NCI-H460 (cell line): ENCODE results near the gene NECTIN1. TPM values are rescaled to one million over a fixed set of nuclear protein-coding genes. Genes with fewer than 3 reads are reported as not detected.

ENCODE experiments used
- DNase-seq: peaks from one replicate; pipeline ENCODE4 v3.0.0-alpha.2; 2016; ENCODE audit warnings: low read depth; ENCODE audit errors: extremely low read depth
- total RNA-seq: library from RNA; depleted of rRNA; stranded (reverse); fragments of >200 nt; shearing (Covaris generic); gene quantifications from 2 replicates; pipeline ENCODE4 v1.2.3, GENCODE V29; 2014

The NECTIN1 gene
- total RNA-seq, 1 experiment from 2014 or later, result 2.8 TPM

DNA sequence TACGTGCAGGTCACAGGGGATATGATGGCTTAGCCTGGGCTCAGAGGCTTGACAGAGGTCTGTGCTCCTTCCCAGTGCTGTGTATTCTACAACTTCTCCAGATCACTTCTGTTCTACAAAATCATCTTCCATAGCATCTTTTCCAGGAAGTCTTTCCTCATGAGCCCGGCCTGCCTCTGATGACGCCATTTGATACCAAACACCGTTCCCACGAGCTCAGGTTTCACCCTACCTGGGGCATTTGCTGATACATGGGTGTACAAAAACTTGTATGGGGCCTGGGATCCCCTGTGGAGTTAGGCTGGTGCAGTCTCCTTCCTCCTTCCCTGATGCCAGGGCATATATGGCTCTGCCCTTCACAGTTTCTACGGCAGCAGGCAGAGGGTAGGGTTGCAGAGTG, 78.7 kb downstream of the NECTIN1 start:
- no peak for DNase-seq

DNA sequence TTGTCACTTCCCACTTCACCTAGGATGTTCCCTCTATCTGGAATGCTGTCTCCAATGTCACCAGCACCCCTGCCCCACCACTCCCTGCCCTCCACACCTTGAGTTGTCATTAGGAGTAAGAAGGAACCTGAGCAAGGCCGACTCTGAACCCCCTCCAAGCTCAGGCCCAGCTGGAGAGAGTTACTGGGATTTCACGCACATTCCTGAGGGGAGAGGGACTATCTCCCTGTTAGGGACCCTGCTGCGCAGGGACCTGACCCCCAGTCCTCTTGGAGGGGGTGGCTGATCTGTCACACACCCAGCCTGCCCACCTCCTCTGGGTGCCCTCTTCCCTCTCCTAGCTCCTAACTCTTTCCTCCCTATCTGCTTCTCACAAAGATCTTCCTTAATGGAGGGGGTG, 81.7 kb downstream of the NECTIN1 start:
- no peak for DNase-seq

GRCh38 chr11:119645018-119645417, 84.0 kb downstream of the NECTIN1 start:
- no peak for DNase-seq

GRCh38 chr11:119644502-119644901, 84.5 kb downstream of the NECTIN1 start:
- no peak for DNase-seq

GRCh38 chr11:119643876-119644225, 85.1 kb downstream of the NECTIN1 start:
- no peak for DNase-seq

DNA sequence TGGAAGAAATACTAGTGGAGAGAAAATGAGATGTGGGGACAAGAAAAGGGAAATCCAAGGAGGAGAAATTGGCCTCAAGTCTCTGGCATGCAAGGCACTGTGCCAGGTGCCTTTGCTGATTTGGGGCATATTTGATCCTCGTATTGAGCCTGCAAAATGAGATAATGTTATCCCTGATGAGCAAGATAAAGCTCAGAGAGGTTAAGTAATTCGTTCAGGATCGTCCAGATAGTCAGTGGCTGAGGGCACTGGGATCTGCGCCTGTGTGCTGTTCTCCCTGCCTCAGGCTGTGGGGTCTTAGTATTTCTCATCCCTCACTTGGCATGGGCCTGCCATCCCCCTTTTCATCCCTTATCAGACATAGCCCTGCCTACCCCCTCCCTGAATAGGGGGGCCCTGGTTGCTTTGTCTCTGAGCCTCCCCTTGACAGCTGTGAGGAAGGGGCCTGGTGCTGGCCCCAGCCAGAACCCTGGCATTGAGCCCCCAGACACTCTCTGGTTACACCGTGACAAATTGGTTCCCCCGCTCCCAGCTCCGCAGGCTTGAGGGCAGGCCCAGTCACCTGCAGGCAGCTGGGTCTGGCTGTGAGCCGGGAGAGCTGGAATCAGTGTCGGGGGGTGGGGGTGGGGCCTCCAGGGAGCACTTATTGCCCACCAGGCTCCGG, 85.7 kb downstream of the NECTIN1 start:
- no peak for DNase-seq

- peak; percentile 12 for DNase-seq
Measured at GRCh38 chr11:119641983-119642745, 86.8 kb downstream of the NECTIN1 start.

GRCh38 chr11:119640541-119640940, 88.5 kb downstream of the NECTIN1 start:
- no peak for DNase-seq

DNA sequence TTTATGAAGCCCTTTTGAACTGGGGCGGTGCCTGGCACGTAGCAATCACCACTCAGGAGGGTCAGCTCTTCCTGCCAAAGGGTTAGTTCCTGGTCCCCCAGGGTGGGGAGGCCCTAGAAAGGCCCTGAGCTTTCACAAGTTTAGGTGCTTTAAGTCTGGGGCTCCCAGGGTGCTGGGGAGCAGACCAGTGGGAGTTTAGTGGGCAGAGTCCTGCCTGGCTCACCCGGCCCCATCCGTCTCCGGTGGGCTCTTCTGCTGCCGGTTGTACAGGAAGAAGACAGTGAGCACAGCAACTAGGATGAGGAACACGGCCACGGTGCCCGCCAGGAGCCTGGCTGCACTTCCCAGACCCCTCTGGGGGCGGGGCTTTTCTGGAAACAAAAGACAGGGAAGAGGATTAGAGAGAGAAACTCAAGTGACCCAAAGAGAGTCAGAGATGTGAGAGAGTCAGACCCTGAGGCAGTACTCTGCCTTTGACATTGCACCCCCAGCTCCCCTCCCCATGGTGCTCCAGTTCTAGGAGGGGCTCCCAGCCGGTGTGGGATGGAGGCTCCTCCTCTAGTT, 89.3 kb downstream of the NECTIN1 start:
- DNase-seq, result no peak

DNA sequence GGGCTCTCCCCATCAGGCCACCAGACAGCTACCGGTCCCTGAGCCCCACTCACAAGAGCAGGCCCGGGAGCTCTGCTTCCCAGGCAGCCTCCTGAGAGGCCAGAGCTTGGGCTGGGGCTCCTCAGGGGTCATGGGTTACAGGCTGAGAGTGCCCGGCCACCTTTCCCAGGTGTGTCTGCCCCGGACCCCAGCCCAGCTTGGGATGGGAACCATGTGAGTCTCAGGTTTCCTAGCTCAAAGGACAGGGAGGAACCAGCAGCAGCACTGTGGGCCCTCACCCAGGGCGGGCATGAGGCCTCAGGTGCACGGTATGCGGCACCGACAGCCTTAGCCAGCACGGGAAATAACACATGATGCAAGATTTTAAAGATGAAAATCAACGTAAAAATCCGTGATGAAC, 90.1 kb downstream of the NECTIN1 start:
- no peak for DNase-seq

DNA sequence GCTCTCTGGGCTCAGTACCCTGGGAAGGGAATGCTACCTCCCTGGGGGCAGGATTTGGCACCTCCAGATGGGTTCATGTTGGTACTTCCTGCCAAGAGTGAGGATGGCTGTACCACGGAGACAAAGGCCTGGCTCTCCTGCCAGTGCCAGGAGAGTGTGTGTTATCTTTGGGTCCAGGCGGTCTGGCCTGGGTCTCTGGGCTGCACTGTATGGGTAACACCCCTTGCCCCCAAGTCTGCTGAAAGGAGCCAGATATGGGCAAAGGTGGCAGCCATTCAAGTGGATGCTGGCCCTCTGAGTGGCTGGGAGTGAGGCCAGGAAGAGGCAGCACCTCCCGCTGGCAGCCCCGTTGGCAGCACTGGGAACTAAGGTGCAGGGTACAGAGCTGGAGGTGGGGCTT, 91.5 kb downstream of the NECTIN1 start:
- DNase-seq, result no peak

DNA sequence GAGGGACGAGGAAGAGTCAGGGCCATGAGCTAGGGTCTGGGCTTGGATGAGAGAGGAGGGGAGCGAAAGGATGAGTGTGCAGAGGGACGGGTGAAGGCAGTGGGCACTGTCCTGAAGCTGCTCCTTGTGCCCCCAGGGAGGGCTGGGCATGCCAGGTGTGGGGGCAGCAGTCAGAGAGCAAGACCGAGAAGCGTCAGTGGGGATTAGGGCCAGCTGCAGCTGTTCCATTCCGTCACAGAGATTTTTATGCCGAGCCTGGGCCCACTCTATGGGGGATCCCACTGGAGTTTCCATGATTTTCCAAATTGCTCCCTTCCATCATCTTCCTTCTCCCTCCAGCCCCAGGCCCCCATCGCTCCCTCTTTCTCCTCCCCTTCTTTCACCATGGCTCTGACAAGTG, 93.2 kb downstream of the NECTIN1 start:
- no peak for DNase-seq

- no peak for DNase-seq
Measured at GRCh38 chr11:119635041-119635740, 93.8 kb downstream of the NECTIN1 start.

DNA sequence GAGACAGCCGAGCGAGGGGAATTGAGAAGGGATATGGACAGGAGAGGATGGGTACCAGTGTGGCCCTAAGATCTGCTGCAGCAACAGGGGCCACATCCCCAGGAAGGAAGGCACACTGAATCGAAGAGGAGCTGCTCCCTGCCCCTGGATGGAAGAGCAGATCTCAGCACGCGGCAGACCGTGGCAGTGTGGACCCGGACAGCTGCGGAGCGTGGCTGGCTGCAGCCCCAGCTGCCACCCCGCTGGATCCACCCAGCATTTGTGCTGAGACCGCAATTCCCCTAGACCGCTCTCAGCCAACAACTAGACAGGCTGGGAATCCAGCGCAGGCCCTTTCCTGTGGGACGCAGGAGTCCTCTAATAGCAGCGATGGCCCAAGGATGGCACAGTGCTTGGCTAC, 94.7 kb downstream of the NECTIN1 start:
- DNase-seq, result no peak

DNA sequence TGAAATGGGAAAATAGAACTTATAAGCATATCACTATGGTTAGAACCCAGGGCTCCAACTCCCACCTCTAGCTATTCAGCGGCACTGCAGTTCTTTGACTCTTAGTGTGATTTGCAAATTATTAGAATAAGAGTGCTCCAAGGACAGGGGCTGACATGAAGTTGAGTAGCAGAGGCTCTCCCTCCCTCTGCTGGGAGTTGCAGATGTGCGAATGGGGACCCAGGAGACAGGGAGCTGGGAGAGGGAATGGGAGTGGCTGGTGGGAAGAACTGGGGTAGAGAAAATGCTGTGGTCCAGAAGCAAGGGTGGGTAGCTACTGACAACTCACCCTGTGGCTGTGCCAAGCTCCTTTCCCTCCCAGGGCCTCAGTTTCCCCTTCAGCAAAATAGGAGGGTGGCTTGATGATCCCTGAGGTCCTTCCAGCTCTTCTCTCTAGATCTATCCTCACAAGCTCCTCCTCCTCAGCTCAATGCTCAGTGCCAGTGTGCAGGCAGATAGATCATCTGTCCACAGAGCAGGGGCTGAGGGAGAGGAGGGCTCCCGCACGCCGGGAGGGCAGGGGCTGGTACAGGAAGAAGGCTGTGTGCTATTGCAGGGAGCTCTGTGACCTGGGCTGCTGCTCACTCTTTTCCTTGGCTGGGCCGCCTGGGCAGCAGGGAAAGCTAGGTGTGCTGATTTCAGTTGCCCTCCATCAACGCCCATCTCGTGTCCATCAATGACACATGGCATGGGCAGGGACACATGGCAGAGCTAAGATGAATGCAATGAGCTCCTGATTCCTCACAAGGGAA, 99.0 kb downstream of the NECTIN1 start:
- DNase-seq, result no peak

DNA sequence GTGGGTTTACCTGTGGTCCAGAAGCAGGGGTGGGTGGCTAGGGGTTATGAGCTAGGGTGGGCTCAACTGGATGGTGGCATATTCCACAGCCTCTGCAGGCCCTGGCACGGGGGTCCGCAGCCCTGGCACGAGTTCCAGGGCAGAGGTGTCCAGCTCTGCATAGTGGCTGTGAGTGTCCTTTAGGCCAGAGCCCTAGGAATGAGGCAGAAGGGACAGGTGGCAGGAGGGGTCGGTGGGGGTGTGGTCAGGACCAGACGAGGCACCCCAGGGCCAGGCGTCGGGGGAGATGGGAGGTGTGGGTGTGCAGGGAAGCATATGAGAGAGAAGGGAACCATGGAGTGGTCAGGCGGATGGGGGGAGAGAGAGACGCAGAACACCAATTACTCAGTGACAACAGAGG, 99.9 kb downstream of the NECTIN1 start:
- DNase-seq, result no peak

- DNase-seq, result no peak
Measured at GRCh38 chr11:119627286-119627685, 101.7 kb downstream of the NECTIN1 start.

GRCh38 chr11:119626871-119627270, 102.1 kb downstream of the NECTIN1 start:
- no peak for DNase-seq

DNA sequence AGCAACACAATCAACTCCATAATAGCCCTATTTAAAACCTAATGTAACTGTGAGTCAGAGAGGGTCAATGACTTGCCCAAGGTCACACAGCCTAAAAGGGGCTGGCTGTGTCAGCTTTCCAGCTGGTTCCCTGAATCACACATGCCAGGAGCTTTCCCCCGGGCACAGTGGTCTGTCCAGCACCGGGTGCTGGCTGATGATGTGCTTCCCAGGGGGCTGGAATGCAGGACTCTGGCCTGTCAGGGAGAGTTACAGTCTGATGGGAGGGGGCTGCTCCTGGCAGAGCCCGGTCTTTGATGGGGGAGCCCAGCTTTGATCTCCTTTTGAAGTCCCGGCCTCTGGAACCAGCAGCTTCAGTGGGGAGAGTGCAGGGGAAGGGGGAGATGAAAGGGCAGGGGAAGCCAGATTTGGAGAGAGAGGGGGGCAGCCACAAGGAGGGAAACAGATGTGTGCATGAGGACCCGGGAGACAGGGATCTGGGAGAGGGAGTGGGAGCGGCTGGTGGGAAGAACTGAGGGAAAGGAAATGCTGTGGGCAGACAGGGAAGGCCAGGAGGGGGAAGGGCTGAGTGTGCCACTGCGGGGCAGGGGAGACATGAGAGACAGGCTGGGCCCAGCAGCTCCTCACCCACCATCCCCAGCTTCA, 102.7 kb downstream of the NECTIN1 start:
- DNase-seq, result no peak
